NCI-H1092 (cell line): ENCODE data around the gene HES4.

Experiments used
- DNase-seq: peaks from one replicate; lab custom pipeline; 2025; lab: John Stamatoyannopoulos, UW

The HES4 gene

DNA sequence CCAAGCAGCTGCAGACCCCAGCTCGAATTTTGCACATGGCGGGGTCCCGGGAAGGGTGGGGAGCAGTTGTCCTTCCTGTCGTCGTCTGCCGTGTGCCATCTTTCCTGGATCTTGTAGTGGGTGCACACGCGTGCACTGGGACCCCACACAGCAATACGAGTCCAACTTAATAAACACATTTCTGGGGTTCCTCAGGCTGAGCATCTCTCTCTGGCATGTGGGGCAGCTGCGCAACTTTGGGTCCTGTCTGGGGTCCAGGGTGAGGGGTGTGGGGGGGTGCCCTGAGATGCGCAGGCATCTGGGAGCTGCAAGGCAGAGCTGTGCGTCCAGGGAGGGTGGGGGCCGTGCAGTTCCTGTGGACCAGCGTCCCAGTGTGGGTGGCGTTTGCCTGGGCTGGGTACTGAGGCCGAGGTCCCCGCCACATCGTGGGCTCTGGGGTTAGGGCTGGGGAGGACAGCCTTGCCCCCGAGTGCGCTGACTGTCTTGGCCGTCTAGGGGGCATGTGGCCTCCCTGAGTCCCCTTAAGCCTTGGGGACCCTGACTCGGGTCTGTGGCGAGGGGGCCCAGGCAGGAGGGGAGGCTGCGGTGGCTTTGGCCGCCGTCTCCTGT, 34.3 kb downstream of the HES4 start:
- DNase-seq: no peak

DNA sequence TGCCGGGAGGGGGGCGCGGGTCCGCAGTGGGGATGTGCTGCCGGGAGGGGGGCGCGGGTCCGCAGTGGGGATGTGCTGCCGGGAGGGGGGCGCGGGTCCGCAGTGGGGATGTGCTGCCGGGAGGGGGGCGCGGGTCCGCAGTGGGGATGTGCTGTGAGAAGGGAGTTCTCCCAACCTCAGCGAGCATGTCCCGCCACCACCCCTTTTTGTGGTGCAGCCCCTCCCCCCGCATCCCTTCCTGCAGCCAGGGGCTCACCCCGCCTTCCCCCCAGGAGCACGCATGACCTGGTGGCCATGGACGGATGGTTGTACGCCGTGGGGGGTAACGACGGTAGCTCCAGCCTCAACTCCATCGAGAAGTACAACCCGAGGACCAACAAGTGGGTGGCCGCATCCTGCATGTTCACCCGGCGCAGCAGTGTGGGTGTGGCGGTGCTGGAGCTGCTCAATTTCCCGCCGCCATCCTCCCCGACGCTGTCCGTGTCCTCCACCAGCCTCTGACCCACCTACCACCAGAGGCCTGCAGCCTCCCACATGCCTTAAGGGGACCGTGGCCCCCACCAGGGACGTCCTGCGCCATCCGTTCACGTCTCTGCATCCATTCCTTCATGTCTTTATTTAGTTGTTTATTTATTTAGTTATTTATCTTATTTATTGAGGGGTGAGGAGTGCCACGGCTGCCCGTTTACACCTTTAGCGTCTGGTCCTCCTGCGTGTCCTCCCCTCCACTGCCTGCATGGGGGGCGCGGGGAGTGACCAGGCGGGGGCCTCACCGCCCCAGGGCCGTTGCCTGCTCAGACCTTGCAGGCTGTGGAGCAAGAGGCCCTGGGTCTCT, 35.0 kb downstream of the HES4 start:
- no peak for DNase-seq

GRCh38 chr1:963746-964525, 36.0 kb downstream of the HES4 start:
- DNase-seq: no peak

- DNase-seq: no peak
Observed at GRCh38 chr1:963301-963651, 36.6 kb downstream of the HES4 start.

GRCh38 chr1:962381-963300, 37.3 kb downstream of the HES4 start:
- no peak for DNase-seq

GRCh38 chr1:961132-961669, 38.7 kb downstream of the HES4 start:
- no peak for DNase-seq

DNA sequence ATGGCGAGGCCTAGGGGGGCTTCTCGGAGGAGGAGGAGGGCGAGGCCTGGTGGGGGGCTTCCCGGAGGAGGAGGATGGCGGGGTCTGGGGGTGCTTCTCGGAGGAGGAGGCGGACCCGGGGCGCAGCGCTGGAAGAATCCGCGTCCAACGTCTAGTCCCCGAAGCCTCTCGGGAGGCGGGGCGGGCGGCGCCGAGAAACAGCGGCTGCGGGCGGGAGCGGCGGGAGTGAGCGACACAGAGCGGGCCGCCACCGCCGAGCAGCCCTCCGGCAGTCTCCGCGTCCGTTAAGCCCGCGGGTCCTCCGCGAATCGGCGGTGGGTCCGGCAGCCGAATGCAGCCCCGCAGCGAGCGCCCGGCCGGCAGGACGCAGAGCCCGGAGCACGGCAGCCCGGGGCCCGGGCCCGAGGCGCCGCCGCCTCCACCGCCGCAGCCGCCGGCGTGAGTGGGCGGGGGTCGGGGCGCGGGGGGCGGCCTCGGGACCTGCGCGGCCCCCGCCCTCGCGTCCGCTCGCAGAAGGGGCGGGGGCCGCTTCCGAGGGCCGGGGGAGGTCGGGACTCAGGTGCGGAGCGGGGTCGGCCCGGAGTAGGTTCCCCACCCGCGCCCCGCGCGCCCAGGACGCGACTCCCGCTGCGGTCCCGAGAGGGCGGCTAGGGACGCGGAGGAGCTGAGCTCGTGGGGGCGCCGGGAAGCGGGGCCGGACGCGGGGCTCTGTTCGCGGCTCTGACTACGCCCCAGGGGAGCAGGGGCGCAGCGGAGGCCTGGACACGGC, 39.4 kb downstream of the HES4 start, which contains the start of gene KLHL17:
Gene KLHL17 (plus strand): TSS at position 222 of the 769 bp plus-strand sequence. CDS start 110 bp downstream, at position 332.
- peak; percentile 17 for DNase-seq

GRCh38 chr1:959731-960362, 40.0 kb downstream of the HES4 start:
- no peak for DNase-seq

DNA sequence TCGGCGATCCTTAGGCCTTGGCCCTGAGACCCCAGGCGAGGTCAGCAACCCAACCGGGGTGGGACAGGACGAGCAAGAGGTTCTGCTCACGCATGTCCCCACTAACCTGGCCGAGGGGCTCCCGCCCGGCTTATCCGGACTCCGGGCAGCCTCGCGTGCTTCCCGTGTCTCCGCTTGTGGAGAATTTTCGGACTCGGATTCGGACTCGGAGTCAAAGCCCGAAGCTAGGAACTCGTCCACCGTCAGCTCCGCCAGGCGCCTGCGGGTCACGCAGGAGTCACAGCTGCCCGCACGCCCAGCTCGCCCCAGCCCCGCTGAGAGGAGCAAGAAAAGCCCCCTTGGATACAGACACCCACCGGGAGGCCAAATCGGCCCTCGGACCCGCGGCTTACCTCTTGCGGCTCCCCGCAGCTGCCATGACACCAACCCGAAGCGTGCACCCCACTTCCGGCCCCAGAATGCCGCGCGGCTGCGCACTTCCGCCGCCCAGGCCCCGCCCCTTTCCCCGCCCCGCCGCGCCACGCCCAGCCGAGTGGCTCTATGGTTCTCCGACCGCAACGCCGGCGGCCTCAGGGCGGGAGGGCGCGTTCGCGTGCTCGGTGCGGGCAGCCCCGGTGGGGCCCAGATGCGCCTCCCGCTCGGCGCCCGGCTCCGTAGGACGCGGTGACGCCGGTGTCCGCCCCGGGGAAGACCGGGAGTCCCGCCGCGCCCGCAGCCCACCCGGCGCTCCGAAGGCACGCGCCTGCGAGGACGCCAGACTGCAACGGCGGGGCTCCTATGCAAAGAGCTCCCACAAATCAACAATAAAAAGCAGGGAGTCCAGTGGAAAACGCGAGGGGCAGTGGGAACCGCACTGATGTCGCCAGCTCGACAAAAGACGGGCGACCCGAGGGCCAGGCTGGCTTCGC, 40.8 kb downstream of the HES4 start, which contains the start of gene NOC2L:
Gene NOC2L (minus strand): TSS at position 434 of the 908 bp plus-strand sequence. CDS start 16 bp downstream, at position 418.
- DNase-seq: peak; percentile 52

DNA sequence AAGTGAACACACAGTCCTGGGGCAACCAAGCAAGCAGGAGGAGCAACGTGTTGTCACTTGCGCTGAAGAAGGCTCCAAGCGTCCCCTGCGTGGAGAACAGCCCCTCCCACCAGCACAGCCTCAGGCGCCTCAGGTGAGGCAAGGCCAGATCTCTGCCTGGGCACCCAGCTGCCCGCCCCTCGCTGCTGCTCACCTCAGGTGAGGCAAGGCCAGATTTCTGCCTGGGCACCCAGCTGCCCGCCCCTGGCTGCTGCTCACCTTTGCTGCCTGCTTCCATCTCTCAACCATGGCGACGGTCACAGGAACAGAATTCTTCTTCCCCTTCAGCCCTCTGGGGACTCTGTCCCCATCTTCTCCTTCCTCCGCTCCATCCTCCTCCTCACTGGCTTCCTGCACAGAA, 43.3 kb downstream of the HES4 start:
- DNase-seq: no peak

- DNase-seq: no peak
Observed at GRCh38 chr1:955474-955873, 44.4 kb downstream of the HES4 start.

DNA sequence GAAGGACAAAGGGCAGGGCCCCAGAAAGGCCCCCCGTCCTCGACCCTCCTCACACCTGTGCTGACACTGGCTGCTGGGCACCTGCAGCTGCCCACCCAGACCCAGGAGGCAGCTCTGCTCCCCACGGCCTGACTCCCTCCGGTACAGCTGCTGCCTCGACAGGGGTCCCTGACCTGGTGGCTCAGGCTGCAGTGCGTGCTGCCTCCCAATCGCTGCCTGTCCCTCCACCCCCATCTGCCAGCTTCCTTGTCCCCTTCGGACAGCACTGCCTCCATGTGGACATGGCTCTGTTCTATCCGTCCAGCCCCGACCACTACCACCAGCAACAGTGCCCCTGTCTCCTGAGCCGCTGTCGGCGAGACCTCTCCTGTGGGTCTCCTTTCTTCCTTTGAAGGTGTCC, 45.0 kb downstream of the HES4 start:
- DNase-seq: no peak

DNA sequence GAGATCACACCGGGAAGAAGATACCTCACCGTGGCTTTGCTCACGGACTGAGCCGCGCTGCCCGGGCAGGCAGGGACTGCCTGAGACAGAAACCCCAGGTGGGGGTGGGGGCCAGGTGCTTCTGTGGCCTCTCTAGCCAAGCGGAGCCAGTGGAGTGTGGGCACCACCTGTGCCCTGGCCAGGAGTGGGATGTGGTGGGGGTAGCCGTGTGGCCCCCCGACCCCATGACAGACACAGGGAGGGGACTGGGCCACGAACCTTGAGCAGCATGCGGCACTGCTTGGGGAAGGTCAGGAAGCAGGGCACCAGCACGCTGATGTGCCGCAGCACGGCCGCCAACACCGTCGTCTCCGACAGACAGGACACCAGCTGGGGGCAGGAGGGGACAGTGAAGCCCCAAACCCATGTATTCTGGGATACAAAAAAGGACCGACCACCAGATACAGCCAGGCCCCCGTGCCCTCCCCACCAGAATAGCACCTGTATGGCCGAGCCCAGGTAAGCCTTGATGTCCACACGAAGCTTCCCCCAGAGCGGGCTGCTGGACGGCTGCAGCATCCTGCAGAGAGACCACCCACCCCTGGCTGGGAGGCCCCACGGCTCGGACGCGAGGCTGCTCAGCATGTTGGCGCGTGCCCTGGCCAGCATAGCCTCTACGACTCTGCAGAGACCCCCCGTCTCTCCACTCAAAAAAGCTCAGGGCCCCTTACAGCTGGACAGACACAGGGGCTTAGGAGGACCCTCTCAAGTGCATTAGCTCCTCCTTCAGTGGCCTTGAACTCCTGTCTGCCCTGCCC, 46.2 kb downstream of the HES4 start:
- DNase-seq: no peak

- no peak for DNase-seq
Observed at GRCh38 chr1:952603-953002, 47.3 kb downstream of the HES4 start.

GRCh38 chr1:952201-952600, 47.7 kb downstream of the HES4 start:
- DNase-seq: no peak

DNA sequence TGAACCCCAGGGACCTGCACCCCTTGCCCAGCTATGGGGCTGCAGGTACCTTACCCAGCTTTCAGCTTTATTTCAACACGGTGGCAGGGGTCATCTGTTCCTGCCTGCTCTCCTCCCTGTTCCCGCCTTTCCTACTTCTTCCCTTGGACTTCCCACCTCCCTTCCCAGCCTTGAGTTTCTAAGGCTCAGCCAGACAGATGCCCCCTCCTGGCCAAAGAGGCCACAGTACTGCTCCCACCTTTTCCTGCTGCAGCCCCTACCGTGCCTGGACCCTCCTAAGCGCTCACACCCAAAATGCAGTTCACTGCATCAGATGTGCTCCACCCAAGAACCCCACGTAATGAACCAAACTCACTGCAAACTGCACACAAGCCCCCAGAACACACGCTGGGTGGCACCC, 48.5 kb downstream of the HES4 start:
- no peak for DNase-seq

GRCh38 chr1:950881-951280, 49.0 kb downstream of the HES4 start:
- no peak for DNase-seq

GRCh38 chr1:950268-950667, 49.6 kb downstream of the HES4 start:
- no peak for DNase-seq
